GM12878 (cell line): Measurements from ENCODE around the gene POFUT1. TPM values are rescaled to one million over a fixed set of nuclear protein-coding genes. Genes with fewer than 3 reads are reported as not detected.

Experiments
- ATAC-seq: fragments of 200-7000 bp; cut with Tn5 transposase; 3 replicates; pipeline ENCODE4 v1.9.1; 2020; ENCODE audit warnings: mild to moderate bottlenecking, moderate library complexity
- BruUV-seq: library from RNA; stranded (reverse); fragments of 400-500 nt; replicated peaks from 2 replicates; lab custom pipeline; 2021; lab: Mats Ljungman, UMichigan
- CTCF ChIA-PET: fragments of 300-600 bp; sonication (Branson Sonifier 250); formaldehyde crosslinking; extraction: SDS; loops from one replicate; lab custom pipeline; 2021; ENCODE audit warnings: inconsistent platforms; lab: Yijun Ruan, JAX
- POLR2A ChIA-PET: fragments of 350-600 bp; formaldehyde crosslinking; extraction: SDS; loops from one replicate; lab custom pipeline; 2021; ENCODE audit warnings: inconsistent platforms; lab: Charles Lee
- RAD21 ChIA-PET: fragments of 300-600 bp; sonication (Branson Sonifier 250); formaldehyde crosslinking; loops from one replicate; lab custom pipeline; 2023; ENCODE audit warnings: antibody characterized with exemption; ENCODE audit not compliant: unreplicated experiment; lab: Charles Lee
- SMC1A ChIA-PET: fragments of 300-600 bp; sonication (Branson Sonifier 250); formaldehyde crosslinking; loops from one replicate; lab custom pipeline; 2023; ENCODE audit not compliant: unreplicated experiment, uncharacterized antibody; lab: Charles Lee
- DNase-seq: peaks from one replicate; pipeline ENCODE4 v3.0.0-alpha.2; 2011; ENCODE audit warnings: low read depth, low spot score
- FAIRE-seq: peaks from 3 replicates; lab custom pipeline; 2011; peaks lifted over from hg19 to GRCh38; lab: Jason Lieb, UNC
- H2AFZ ChIP-seq: 2 replicates; pipeline ENCODE4 v1.6.0; 2011; ENCODE audit warnings: low read depth, low read length, control low read depth; ENCODE audit not compliant: control insufficient read depth
- H3K27ac ChIP-seq: 2 replicates; pipeline ENCODE4 v1.5.1; 2011; ENCODE audit warnings: control low read depth; ENCODE audit not compliant: control insufficient read depth, insufficient read depth
- H3K27me3 ChIP-seq, 2 experiments: replicated peaks in 1 of 2; 2 replicates each; pipeline versions ENCODE4 v1.6.0 to v1.6.1; 2011; ENCODE audit warnings: low read length in 1 of 2; ENCODE audit not compliant: control insufficient read depth in 2 of 2, insufficient read depth in 2 of 2
- H3K36me3 ChIP-seq, 2 experiments: 2 replicates each; pipeline ENCODE4 v1.5.1; 2011; ENCODE audit warnings: low read length in 1 of 2; ENCODE audit not compliant: control insufficient read depth in 2 of 2, insufficient read depth in 2 of 2
- H3K4me1 ChIP-seq: 2 replicates; pipeline ENCODE4 v1.6.1; 2011; ENCODE audit warnings: mild to moderate bottlenecking, low read length, moderate library complexity, mixed read lengths; ENCODE audit not compliant: control insufficient read depth, insufficient read depth
- H3K4me2 ChIP-seq: 2 replicates; pipeline ENCODE4 v1.6.0; 2011; ENCODE audit warnings: control low read depth; ENCODE audit not compliant: control insufficient read depth, insufficient read depth
- H3K4me3 ChIP-seq: fragments of 200-600 bp; sonication (generic); 2 replicates; pipeline ENCODE4 v1.5.1; 2016
- H3K79me2 ChIP-seq: 2 replicates; pipeline ENCODE4 v1.6.0; 2011; ENCODE audit warnings: low read length; ENCODE audit not compliant: control insufficient read depth, insufficient read depth
- H3K9ac ChIP-seq: 2 replicates; pipeline ENCODE4 v1.8.0; 2011; ENCODE audit warnings: low read length, control low read depth, mixed read lengths; ENCODE audit not compliant: control insufficient read depth, insufficient read depth
- H3K9me3 ChIP-seq: replicated peaks from 3 replicates; pipeline ENCODE4 v1.5.1; 2011; ENCODE audit warnings: mild to moderate bottlenecking, low read length; ENCODE audit not compliant: control insufficient read depth, insufficient read depth
- H4K20me1 ChIP-seq: 2 replicates; pipeline ENCODE4 v1.6.0; 2011; ENCODE audit not compliant: control insufficient read depth, insufficient read depth
- LARP7 ChIP-seq: fragments of 450-650 bp; IDR thresholded peaks from 2 replicates; pipeline ENCODE4 v1.6.1; 2017; ENCODE audit warnings: mild to moderate bottlenecking
- TCF12 ChIP-seq: IDR thresholded peaks from 2 replicates; pipeline ENCODE4 v1.6.1; 2011; ENCODE audit warnings: low read depth, mild to moderate bottlenecking, low read length
- WGBS: methylation state at CpG from one replicate; pipeline ENCODE4 v1.1.6; 2016; ENCODE audit warnings: low lambda C conversion rate; ENCODE audit not compliant: insufficient replicate concordance, insufficient coverage; ENCODE audit errors: missing lambda C conversion rate; 5-methylcytosine and 5-hydroxymethylcytosine counted together
- in situ Hi-C: fragments of 300-500 bp; cut with MboI; formaldehyde crosslinking; loops from 9 replicates; pipeline ENCODE4 v1.14.3; 2018; ENCODE audit warnings: mixed read lengths
- intact Hi-C: fragments of 100-400 bp; cut with micrococcal nuclease; formaldehyde crosslinking; loops from one replicate; pipeline ENCODE4 v1.14.2; 2022; ENCODE audit not compliant: unreplicated experiment
- polyA plus RNA-seq, 11 experiments: library from polyadenylated mRNA; depleted of rRNA in 4 of 11; unstranded in 6 of 11; stranded (reverse) in 5 of 11; fragments of >200 nt; fragmentation: Nextera tagmentation in 4 of 11; fragmentation: Illumina TruSeq in 1 of 11; extraction: Ambion mirVana in 4 of 11; extraction: Trizol in 1 of 11; gene quantifications; 1 replicate in 1 of 11; 2 replicates in 10 of 11; pipeline versions ENCODE4 v1.2.1 to v1.2.3, GENCODE V29; 2011 to 2016; ENCODE audit warnings: inconsistent platforms in 2 of 11, missing spikeins in 2 of 11, low read depth in 1 of 11
- total RNA-seq, 4 experiments: library from RNA; depleted of rRNA in 3 of 4; stranded (reverse); fragments of >200 nt in 3 of 4; fragmentation: Illumina TruSeq in 1 of 4; extraction: Trizol in 1 of 4; gene quantifications; 2 replicates each; pipeline versions ENCODE4 v1.2.1 to v1.2.3, GENCODE V29; 2013 to 2021
- TF ChIP-seq, protein P1 (sequence below): IDR thresholded peaks from 2 replicates; pipeline ENCODE4 v1.6.1; 2011; ENCODE audit warnings: mild to moderate bottlenecking, low read depth, low read length, moderate library complexity; ENCODE audit not compliant: insufficient replicate concordance

POFUT1 gene
- total and polyA plus RNA-seq, 10 of the 15 experiments (the other 5 are each of a cell fraction or from before 2014, with no cell fraction given) = 2.6 to 33.4 (median 23.1) TPM

DNA sequence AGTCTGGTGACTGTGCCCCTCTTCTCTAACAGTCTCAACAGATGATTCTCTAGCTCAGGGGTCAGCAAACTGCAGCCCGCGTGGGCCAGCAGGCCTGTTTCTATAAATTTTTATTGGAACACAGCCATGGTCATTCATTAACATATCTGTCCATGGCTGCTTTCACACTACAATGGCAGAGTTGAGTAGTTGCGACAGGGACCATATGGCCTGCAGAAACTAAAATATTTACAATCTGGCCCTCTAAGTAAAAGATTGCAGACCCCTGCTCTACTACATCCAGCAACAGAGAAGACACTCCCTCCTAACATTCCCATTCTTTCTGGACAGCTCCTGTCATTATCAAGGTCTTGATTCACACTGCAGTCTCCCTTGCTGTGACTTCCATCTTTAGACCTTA, 45.3 kb upstream of the POFUT1 start:
- Histone ChIP-seq H3K27ac (no peak overlapping the region), H3K4me1 (no peaks in the 10 kb centered on the region), H2AFZ (no peak overlapping the region), H3K79me2 (no peaks in the 10 kb centered on the region), H3K9ac (no peak overlapping the region), H3K27me3 (no peaks in the 10 kb centered on the region), H3K9me3 (no peaks in the 10 kb centered on the region), H4K20me1 (no peaks in the 10 kb centered on the region), H3K4me3 (no peak overlapping the region), H3K36me3 (peaks cover 26% of the 10 kb centered on the region in 2 experiments), H3K4me2 (no peak overlapping the region)
- no peak for ATAC-seq
- BruUV-seq = no TSS peak
- in situ Hi-C loops = no loop called here
- ChIA-PET CTCF (interaction anchor here (1.0 kb wide), 1 partner anchor 11 kb away, joined by 4 read pairs; no protein-coding TSS in a partner anchor), RAD21 (no interaction called here), POLR2A (no interaction called here), SMC1A (no interaction called here)
- no peak for TF ChIP-seq LARP7
- FAIRE-seq = no peak
- intact Hi-C loops = no loop called here
- WGBS = 100% methylated on average over 3 of the region's 3 CpGs
- no peak for DNase-seq

- in situ Hi-C loops = no loop called here
- no peak overlapping the region for H2AFZ ChIP-seq
These were observed 43.7 kb upstream of the POFUT1 start for GRCh38 chr20:32163951-32164350.

More at GRCh38 chr20:32163951-32164350, 43.7 kb upstream of the POFUT1 start:
- Histone ChIP-seq H3K4me1 (no peaks in the 10 kb centered on the region), H3K79me2 (no peaks in the 10 kb centered on the region), H3K4me3 (no peak overlapping the region), H3K9me3 (no peaks in the 10 kb centered on the region), H3K9ac (no peak overlapping the region), H3K27me3 (no peaks in the 10 kb centered on the region), H3K4me2 (no peak overlapping the region), H4K20me1 (no peaks in the 10 kb centered on the region), H3K36me3 (peaks cover 17 to 21% of the 10 kb centered on the region in 2 experiments), H3K27ac (no peak overlapping the region)
- RAD21 ChIA-PET = no interaction called here
- POLR2A ChIA-PET = no interaction called here
- CTCF ChIA-PET = no interaction called here
- ATAC-seq (no peak), FAIRE-seq (no peak), DNase-seq (no peak)
- WGBS = 73% methylated on average over 5 of the region's 5 CpGs
- BruUV-seq = no TSS peak
- SMC1A ChIA-PET = no interaction called here
- intact Hi-C loops = no loop called here
- TF ChIP-seq, protein P1, sequence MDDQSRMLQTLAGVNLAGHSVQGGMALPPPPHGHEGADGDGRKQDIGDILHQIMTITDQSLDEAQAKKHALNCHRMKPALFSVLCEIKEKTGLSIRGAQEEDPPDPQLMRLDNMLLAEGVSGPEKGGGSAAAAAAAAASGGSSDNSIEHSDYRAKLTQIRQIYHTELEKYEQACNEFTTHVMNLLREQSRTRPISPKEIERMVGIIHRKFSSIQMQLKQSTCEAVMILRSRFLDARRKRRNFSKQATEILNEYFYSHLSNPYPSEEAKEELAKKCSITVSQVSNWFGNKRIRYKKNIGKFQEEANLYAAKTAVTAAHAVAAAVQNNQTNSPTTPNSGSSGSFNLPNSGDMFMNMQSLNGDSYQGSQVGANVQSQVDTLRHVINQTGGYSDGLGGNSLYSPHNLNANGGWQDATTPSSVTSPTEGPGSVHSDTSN = no peak
- TF ChIP-seq TCF12 = no peak
